H9 (cell line): Measurements from ENCODE around the gene URI1. TPM values are rescaled to one million over a fixed set of nuclear protein-coding genes. Genes with fewer than 3 reads are reported as not detected.

ENCODE experiments used
- DNase-seq: peaks from one replicate; pipeline ENCODE4 v3.0.0-alpha.2; 2017
- H2AFZ ChIP-seq: one replicate; pipeline ENCODE4 v1.6.1; 2013; ENCODE audit warnings: mild to moderate bottlenecking, low read length, control low read depth, moderate library complexity
- H2AK5ac ChIP-seq: 2 replicates; pipeline ENCODE4 v1.6.1; 2013; ENCODE audit warnings: low read length, control low read depth, mixed read lengths; ENCODE audit not compliant: insufficient read length
- H2BK120ac ChIP-seq: one replicate; pipeline ENCODE4 v1.6.1; 2013; ENCODE audit warnings: low read depth, mild to moderate bottlenecking, low read length, control low read depth, inconsistent platforms; ENCODE audit not compliant: poor library complexity, severe bottlenecking
- H2BK12ac ChIP-seq: 2 replicates; pipeline ENCODE4 v1.6.1; 2013; ENCODE audit warnings: low read length, control low read depth, mixed read lengths, low read depth; ENCODE audit not compliant: insufficient read length
- H2BK15ac ChIP-seq: 2 replicates; pipeline ENCODE4 v1.6.1; 2013; ENCODE audit warnings: low read depth, low read length, control low read depth
- H2BK20ac ChIP-seq: one replicate; pipeline ENCODE4 v1.6.1; 2013; ENCODE audit warnings: low read depth, mild to moderate bottlenecking, low read length, control low read depth, inconsistent platforms; ENCODE audit not compliant: poor library complexity, severe bottlenecking
- H2BK5ac ChIP-seq: 2 replicates; pipeline ENCODE4 v1.6.1; 2013; ENCODE audit warnings: low read length, control low read depth, mixed read lengths; ENCODE audit not compliant: insufficient read length
- H3K14ac ChIP-seq: 2 replicates; pipeline ENCODE4 v1.6.1; 2013; ENCODE audit warnings: low read length, control low read depth; ENCODE audit not compliant: insufficient read depth
- H3K18ac ChIP-seq: 2 replicates; pipeline ENCODE4 v1.6.1; 2013; ENCODE audit warnings: low read depth, mild to moderate bottlenecking, mixed read lengths, low read length, control low read depth; ENCODE audit not compliant: insufficient read length
- H3K23ac ChIP-seq: 2 replicates; pipeline ENCODE4 v1.6.1; 2013; ENCODE audit warnings: low read length, control low read depth, mixed read lengths, low read depth; ENCODE audit not compliant: insufficient read length
- H3K23me2 ChIP-seq: 2 replicates; pipeline ENCODE4 v1.6.1; 2013; ENCODE audit warnings: low read depth, mild to moderate bottlenecking, mixed read lengths, low read length, control low read depth; ENCODE audit not compliant: insufficient read length, poor library complexity, severe bottlenecking
- H3K27ac ChIP-seq: 2 replicates; pipeline ENCODE4 v1.5.1; 2013; ENCODE audit warnings: low read length, control low read depth, mixed read lengths, low read depth; ENCODE audit not compliant: insufficient read length
- H3K27me3 ChIP-seq: 2 replicates; pipeline ENCODE4 v1.6.1; 2013; ENCODE audit warnings: low read length, control low read depth, inconsistent platforms; ENCODE audit not compliant: insufficient read depth
- H3K4ac ChIP-seq: 2 replicates; pipeline ENCODE4 v1.6.1; 2013; ENCODE audit warnings: low read depth, mild to moderate bottlenecking, control low read depth, inconsistent platforms, low read length, moderate library complexity
- H3K4me1 ChIP-seq: 2 replicates; pipeline ENCODE4 v1.6.1; 2013; ENCODE audit warnings: low read length, control low read depth, inconsistent platforms; ENCODE audit not compliant: insufficient read depth
- H3K4me2 ChIP-seq: 2 replicates; pipeline ENCODE4 v1.6.1; 2013; ENCODE audit warnings: low read length, control low read depth, mixed read lengths; ENCODE audit not compliant: insufficient read length, insufficient read depth
- H3K56ac ChIP-seq: 2 replicates; pipeline ENCODE4 v1.6.1; 2013; ENCODE audit warnings: low read depth, mild to moderate bottlenecking, mixed read lengths, low read length, control low read depth; ENCODE audit not compliant: insufficient read length
- H3K79me1 ChIP-seq: 2 replicates; pipeline ENCODE4 v1.6.1; 2013; ENCODE audit warnings: low read depth, mild to moderate bottlenecking, moderate library complexity, low read length, control low read depth, inconsistent platforms; ENCODE audit not compliant: insufficient read depth, poor library complexity, severe bottlenecking
- H3K79me2 ChIP-seq: 2 replicates; pipeline ENCODE4 v1.6.1; 2013; ENCODE audit warnings: low read length, control low read depth, inconsistent platforms; ENCODE audit not compliant: insufficient read depth
- H3K9ac ChIP-seq: 2 replicates; pipeline ENCODE4 v1.6.1; 2013; ENCODE audit warnings: low read length, control low read depth, mixed read lengths; ENCODE audit not compliant: insufficient read length; ENCODE audit errors: extremely low read depth
- H3K9me3 ChIP-seq: one replicate; pipeline ENCODE4 v1.6.1; 2013; ENCODE audit warnings: low read depth, low read length, inconsistent platforms; ENCODE audit not compliant: control insufficient read depth
- H3T11ph ChIP-seq: one replicate; pipeline ENCODE4 v1.6.1; 2013; ENCODE audit warnings: mild to moderate bottlenecking, low read length, control low read depth, inconsistent platforms
- H4K20me1 ChIP-seq: one replicate; pipeline ENCODE4 v1.6.1; 2013; ENCODE audit not compliant: control insufficient read depth, insufficient read length, insufficient read depth
- H4K5ac ChIP-seq: 2 replicates; pipeline ENCODE4 v1.6.1; 2013; ENCODE audit warnings: low read depth, mild to moderate bottlenecking, mixed read lengths, low read length, control low read depth; ENCODE audit not compliant: insufficient read length
- H4K8ac ChIP-seq: replicated peaks from 2 replicates; pipeline ENCODE4 v1.6.1; 2013; ENCODE audit warnings: low read length, control low read depth, mixed read lengths, low read depth; ENCODE audit not compliant: insufficient read length
- H4K91ac ChIP-seq: 2 replicates; pipeline ENCODE4 v1.6.1; 2013; ENCODE audit warnings: low read depth, mild to moderate bottlenecking, moderate library complexity, mixed read lengths, low read length, control low read depth; ENCODE audit not compliant: insufficient read length
- H3K27ac Mint-ChIP-seq, 3 experiments: 2 replicates in 2 of 3; 3 replicates in 1 of 3; pipeline ENCODE4 v1.8.0; 2020 to 2021; ENCODE audit warnings: mixed read lengths in 3 of 3, mild to moderate bottlenecking in 1 of 3, moderate library complexity in 1 of 3
- H3K27me3 Mint-ChIP-seq: 2 replicates; pipeline ENCODE4 v1.8.0; 2021; ENCODE audit warnings: low read depth, mild to moderate bottlenecking, moderate library complexity, mixed read lengths
- H3K36me3 Mint-ChIP-seq, 3 experiments: 2 replicates in 2 of 3; 3 replicates in 1 of 3; pipeline ENCODE4 v1.8.0; 2020 to 2021; ENCODE audit warnings: low read depth in 3 of 3, mixed read lengths in 3 of 3; ENCODE audit not compliant: insufficient read depth in 1 of 3
- H3K4me1 Mint-ChIP-seq, 2 experiments: 2 replicates each; pipeline ENCODE4 v1.8.0; 2020; ENCODE audit warnings: mixed read lengths in 2 of 2
- H3K4me3 Mint-ChIP-seq, 2 experiments: 2 replicates in 1 of 2; 3 replicates in 1 of 2; pipeline ENCODE4 v1.8.0; 2020 to 2021; ENCODE audit warnings: mild to moderate bottlenecking in 2 of 2, mixed read lengths in 2 of 2, moderate library complexity in 1 of 2
- H3K9me3 Mint-ChIP-seq, 2 experiments: 2 replicates in 1 of 2; 3 replicates in 1 of 2; pipeline ENCODE4 v1.8.0; 2020; ENCODE audit warnings: mild to moderate bottlenecking in 2 of 2, mixed read lengths in 2 of 2, moderate library complexity in 1 of 2
- CTCF ChIP-seq: fragments of 200-600 bp; sonication (generic); conservative IDR thresholded peaks from 3 replicates; pipeline ENCODE4 v1.8.0; 2021; ENCODE audit warnings: antibody characterized with exemption, mild to moderate bottlenecking
- WGBS: extraction: QIAGEN DNeasy Blood & Tissue Kit; methylation state at CpG from one replicate; pipeline ENCODE4 v1.1.7; 2013; ENCODE audit warnings: missing lambda C conversion rate, low lambda C conversion rate, mixed read lengths; ENCODE audit not compliant: insufficient read length; ENCODE audit errors: extremely low coverage; 5-methylcytosine and 5-hydroxymethylcytosine counted together
- total RNA-seq: library from RNA; stranded (reverse); gene quantifications from 2 replicates; pipeline ENCODE4 v1.2.1, GENCODE V29; 2021

URI1 gene
- total RNA-seq, 1 experiment from 2014 or later: 54.3 TPM

DNA sequence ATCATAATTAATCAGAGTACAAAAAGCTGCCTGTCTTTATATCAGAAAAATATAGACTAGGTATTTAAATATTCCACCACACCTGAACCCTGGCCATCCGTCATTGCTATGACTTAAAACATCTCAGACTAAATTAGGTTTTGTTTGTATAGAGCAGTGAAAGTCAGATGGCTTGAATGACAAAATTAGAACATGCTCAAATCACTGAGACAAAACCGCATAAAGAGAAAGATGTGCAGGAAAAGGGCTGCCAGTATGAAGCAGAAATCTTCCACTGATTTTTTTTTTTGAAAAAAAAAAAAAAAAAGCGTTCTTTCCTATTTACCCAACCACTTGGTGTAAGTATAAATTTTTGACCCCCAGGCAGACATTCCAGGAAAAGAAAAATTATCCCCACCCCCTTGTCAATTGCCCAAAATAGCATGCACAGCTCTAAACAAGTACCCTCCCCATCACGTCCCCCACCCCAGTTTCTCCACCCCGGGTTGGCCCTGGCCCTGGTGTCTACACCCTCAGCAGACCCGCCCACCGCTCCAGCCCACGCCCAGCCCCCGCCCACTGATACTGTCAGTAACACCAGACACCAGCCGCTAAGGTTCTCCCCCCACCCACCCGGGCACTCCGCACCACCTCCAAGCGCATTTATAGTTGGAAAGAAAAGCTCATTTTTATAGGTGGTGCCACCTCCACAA lies 118.6 kb downstream of the URI1 start:
- Histone ChIP-seq H3K27me3 (no peaks in the 10 kb centered on the region), H2BK12ac (no peak overlapping the region), H2BK5ac (no peak overlapping the region), H4K91ac (no peak overlapping the region), H2AK5ac (no peak overlapping the region), H3T11ph (no peak overlapping the region), H3K23me2 (no peaks in the 10 kb centered on the region), H2BK20ac (no peak overlapping the region), H2AFZ (no peak overlapping the region), H3K23ac (no peak overlapping the region), H3K14ac (no peak overlapping the region), H3K9me3 (no peaks in the 10 kb centered on the region), H3K4ac (no peak overlapping the region), H3K18ac (no peak overlapping the region), H3K27ac (no peak overlapping the region), H3K56ac (no peak overlapping the region), H3K79me1 (no peaks in the 10 kb centered on the region), H4K8ac (no peak overlapping the region), H3K9ac (no peak overlapping the region), H4K5ac (no peak overlapping the region), H3K4me1 (no peaks in the 10 kb centered on the region), H2BK120ac (no peak overlapping the region), H3K79me2 (no peaks in the 10 kb centered on the region), H4K20me1 (no peaks in the 10 kb centered on the region), H3K4me2 (no peak overlapping the region), H2BK15ac (no peak overlapping the region)
- no peak for DNase-seq
- no peak overlapping the region for H3K27ac Mint-ChIP-seq
- H3K4me1 Mint-ChIP-seq: 0 out of 4 replicates have a peak, but pooled peaks cover 0 to 3% of the 10 kb centered on the region in 2 experiments
- H3K36me3 Mint-ChIP-seq: no peaks in the 10 kb centered on the region; a peak in 1 of 7 replicates
- peaks cover 5% of the 10 kb centered on the region for H3K27me3 Mint-ChIP-seq
- peaks cover 0 to 2% of the 10 kb centered on the region in 2 experiments; a peak in 1 of 5 replicates for H3K9me3 Mint-ChIP-seq
- no peak for TF ChIP-seq CTCF
- H3K4me3 Mint-ChIP-seq: no peak overlapping the region
- no CpG with 5 or more reads among the region's 13 CpGs for WGBS
